ENCODE results near the gene ARHGEF1.

- no peak for TF ChIP-seq POLR2A (IDR thresholded peaks at IDR 0.05)
- TF ChIP-seq, protein P1, sequence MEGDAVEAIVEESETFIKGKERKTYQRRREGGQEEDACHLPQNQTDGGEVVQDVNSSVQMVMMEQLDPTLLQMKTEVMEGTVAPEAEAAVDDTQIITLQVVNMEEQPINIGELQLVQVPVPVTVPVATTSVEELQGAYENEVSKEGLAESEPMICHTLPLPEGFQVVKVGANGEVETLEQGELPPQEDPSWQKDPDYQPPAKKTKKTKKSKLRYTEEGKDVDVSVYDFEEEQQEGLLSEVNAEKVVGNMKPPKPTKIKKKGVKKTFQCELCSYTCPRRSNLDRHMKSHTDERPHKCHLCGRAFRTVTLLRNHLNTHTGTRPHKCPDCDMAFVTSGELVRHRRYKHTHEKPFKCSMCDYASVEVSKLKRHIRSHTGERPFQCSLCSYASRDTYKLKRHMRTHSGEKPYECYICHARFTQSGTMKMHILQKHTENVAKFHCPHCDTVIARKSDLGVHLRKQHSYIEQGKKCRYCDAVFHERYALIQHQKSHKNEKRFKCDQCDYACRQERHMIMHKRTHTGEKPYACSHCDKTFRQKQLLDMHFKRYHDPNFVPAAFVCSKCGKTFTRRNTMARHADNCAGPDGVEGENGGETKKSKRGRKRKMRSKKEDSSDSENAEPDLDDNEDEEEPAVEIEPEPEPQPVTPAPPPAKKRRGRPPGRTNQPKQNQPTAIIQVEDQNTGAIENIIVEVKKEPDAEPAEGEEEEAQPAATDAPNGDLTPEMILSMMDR (IDR thresholded peaks at IDR 0.05): no peak
Measured at GRCh38 chr19:41925208-41926003, 42.4 kb downstream of the ARHGEF1 start.
